ENCODE data around the gene RTN1.

Gene RTN1

DNA sequence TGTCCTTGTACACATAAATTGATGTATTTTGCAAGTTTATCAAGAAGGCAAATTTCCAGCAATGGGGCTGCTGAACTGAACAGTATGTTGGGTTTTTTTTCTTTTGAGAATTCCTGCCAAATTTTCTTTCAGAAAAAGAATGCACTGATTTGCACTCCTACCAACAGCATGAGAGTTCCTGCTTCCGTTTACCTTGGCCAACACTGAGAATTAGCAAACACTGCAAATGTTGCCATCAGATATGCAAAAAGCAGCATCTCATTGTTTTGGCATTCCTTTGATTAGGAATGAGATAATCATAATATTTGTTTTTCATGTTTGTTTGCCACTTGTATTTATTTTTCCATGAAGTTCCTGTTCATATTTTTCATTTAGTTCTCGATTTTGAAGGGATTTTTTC is 82.4 kb downstream of the RTN1 start:
- DNase-seq (ENCODE audit: low read depth), result no peak

DNA sequence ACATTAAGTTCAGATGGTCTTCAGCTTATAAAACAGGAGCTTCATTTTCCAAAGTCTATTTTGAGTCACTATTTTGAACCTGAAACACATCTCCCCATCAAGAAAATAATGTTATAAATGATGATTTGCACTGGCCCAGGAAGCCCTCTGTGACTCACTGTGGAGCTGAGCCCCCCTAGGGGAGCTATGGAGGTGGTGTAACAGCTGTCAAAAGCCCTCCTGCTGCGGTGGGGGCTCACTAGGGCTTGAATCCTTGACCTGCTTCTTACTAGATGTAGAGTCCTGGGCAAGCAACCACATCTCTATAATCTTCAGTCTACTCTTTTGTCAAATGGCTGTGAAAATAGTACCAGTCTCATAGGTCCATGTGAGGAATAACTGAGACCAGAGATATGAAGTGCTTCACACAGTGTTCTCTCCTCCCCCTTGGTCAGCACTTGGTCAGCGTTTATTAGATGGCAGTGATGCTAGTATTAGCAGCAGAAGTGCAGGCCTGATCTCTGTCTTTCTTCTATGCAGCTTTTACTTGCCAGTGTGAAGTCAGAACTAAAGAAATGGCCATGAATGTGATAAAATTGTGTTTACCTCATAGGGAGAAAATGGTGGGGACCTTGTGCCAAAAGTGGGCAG is 83.4 kb downstream of the RTN1 start:
- DNase-seq (ENCODE audit: low read depth), result no peak

GRCh38 chr14:59785629-59786028 is 84.9 kb downstream of the RTN1 start:
- no peak for DNase-seq (ENCODE audit: low read depth)

DNA sequence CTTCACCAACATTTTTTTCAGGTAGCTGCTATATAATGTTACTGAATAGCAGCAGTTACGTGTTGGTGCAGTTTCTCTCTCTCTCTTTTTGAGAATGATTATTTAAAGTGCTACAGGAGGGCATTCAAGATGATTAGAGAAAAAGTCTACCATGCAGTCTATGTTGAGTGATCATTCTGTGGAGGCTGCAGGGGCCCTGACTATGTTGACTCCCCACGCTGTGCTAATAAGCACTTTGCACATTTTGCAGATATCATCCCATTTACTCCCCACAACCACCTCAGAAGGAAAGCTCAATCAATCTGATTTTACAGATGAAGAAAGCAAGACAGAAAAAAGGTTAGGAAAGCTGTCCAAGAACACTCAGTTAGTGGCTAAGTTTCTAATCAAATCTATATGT is 87.8 kb downstream of the RTN1 start:
- DNase-seq (ENCODE audit: low read depth), result no peak

DNA sequence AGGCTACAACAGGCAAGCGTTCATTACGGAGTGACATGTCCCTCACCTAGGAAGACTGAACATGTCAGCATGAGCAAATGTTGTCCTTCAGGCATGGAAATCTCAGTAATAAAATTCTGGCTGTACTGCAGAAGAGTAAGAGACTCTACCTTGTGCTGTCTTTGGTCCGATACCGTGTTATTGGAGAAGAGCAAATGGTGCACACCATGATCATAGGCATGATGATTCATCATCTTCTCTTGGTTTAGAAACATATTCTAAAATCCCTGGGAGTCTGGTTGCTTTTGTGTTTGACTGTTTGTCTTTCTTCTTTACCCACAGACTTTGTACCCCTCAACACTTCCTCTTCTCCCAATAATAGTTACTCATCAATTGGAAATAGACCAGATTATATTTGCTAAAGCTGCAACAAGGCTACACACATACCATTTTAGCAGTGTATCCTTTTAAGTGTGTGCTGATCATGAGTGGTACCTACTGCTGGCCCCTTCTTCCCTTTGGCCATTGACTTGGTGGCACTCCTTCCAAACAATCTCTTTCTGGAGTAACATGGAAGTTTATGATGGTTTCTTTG is 93.5 kb downstream of the RTN1 start:
- no peak for DNase-seq (ENCODE audit: low read depth)

DNA sequence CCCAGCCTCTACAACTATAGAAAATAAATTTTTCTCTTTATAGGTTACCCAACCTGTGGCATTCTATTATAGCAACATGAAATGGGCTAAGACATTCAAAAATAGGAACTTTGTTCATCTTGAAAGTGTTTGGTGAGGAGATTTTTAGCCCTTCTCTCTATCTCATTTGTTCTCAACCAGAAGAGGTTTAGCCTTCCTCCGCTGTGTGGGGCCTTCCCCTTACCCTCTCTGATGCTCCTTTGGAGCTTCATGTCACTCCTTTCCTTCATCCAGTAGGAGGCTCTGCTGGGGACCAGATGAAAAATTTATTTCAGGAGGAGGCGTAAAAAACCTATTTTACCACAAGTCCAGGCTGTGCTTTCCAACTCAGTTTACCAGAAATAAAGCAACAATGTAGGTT is 94.1 kb downstream of the RTN1 start:
- DNase-seq (ENCODE audit: low read depth), result no peak

- DNase-seq (ENCODE audit: low read depth), result no peak
These were observed 98.3 kb downstream of the RTN1 start for GRCh38 chr14:59772233-59772632.

DNA sequence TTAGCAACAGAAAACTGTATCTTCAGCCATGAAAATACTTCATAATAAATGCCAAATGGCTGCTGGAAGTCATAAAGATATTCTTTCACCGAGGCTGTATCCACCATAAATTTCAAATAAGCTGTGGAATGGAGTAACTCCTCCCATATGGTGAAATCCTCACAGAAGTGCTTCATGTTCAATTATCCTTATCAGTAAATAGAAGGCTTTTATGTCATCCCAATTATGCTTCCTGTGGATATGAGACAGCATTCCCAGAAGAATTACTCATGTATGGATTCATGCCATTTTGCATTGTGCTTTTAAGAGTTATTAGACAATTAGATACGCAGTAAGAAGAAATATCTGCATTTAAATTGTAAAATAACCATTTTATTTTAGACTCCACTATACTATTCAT is 99.0 kb downstream of the RTN1 start:
- DNase-seq (ENCODE audit: low read depth), result no peak

DNA sequence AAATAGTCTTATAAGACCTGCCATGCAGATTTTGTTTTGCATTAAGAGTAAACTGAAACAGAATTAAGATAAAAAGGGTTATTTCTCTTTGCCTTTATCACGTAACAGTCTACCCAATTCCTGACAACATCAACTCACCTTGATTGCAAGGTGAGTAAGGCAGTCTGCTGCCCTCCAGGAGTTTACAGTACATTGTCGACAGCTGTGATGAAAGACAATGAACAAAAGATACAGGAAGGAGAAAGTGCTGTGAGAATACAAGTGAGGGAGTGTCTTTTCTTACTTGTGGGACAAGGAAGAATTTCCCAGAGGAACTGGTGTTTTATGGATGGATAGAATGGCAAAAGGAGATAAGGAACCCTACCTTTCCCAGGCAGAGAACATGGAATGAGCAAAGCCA is 101.0 kb downstream of the RTN1 start:
- DNase-seq (ENCODE audit: low read depth), result no peak

GRCh38 chr14:59768855-59769375 is 101.7 kb downstream of the RTN1 start:
- no peak for DNase-seq (ENCODE audit: low read depth)

GRCh38 chr14:59761851-59762250 is 108.7 kb downstream of the RTN1 start:
- DNase-seq (ENCODE audit: low read depth), result no peak

- no peak for DNase-seq (ENCODE audit: low read depth)
These were observed 115.0 kb downstream of the RTN1 start for GRCh38 chr14:59755409-59756135.

- no peak for DNase-seq (ENCODE audit: low read depth)
These were observed 116.3 kb downstream of the RTN1 start for GRCh38 chr14:59754256-59754655.

- DNase-seq (ENCODE audit: low read depth), result no peak
These were observed 117.1 kb downstream of the RTN1 start for GRCh38 chr14:59753512-59753911.

DNA sequence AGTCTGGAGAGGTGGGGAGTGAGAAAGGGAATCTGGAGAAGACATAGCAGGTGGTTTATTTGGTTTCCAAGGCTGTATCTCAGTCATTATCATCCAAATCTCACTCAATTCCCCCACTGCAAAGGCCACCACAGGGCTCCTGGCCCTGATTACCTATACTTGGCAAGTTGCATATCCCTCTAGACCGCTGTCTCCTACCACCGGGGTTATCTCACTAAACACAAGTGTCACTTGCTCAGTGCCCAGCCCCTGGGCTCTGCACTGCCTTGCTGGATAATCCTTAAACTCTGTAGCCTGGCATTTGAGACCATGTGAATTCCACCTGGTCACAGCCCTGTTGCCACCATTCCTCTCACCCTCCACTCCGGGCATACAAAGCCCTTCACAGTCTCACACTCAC is 119.0 kb downstream of the RTN1 start:
- DNase-seq (ENCODE audit: low read depth), result no peak

GRCh38 chr14:59739794-59740193 is 130.8 kb downstream of the RTN1 start:
- DNase-seq (ENCODE audit: low read depth), result no peak

DNA sequence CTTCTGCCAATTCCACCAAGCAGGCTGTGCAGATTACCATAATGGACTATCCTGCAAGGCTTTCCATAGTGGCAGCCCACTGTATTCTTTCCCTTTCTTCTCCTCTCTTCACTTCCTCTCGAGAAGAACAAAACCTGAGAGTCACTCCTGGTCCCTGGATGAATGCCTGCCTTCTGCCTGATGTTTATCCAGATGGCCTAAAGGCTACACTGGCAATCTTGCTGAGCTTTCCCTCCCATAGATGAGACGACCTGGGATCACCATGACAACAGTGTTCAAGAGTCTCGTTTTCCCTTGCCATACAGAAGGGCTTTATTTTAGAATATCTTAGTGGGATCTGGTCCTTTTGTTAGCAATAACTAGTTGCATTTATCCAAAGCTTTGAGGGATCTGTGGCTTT is 142.3 kb downstream of the RTN1 start:
- no peak for DNase-seq (ENCODE audit: low read depth)

DNA sequence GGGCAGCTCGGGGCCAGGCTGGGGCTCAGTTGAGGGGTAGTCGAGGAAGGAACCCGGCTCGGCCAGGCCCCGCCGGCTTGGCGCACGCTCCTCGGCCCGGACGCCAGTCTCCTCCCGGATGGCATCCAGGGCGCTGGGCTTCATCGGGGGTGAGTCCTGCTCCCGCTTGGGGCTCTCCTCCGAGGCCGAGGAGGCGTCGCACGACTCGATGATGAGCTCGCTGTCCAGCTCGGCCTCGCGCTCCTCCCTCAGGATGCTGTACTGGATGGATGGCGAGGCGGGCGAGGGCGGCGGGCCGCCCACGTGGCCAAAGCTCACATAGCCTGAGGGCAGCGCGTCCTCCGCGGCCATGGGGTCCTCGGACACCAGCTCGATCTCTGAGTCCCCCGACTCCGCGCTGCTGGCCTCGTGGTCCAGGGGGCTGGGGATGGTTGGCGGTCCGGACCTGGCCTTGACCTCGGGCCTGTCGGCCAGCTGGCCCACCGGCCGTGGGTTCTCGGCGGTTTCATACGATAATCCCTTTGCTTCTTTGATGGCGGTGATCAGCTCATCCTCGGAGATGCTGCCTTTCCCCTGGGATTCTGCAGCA is 143.4 kb downstream of the RTN1 start:
- no peak for DNase-seq (ENCODE audit: low read depth)

GRCh38 chr14:59711080-59711479 is 159.5 kb downstream of the RTN1 start:
- DNase-seq (ENCODE audit: low read depth), result no peak

GRCh38 chr14:59707778-59708561 is 162.6 kb downstream of the RTN1 start:
- no peak for DNase-seq (ENCODE audit: low read depth)

GRCh38 chr14:59705866-59706265 is 164.7 kb downstream of the RTN1 start:
- no peak for DNase-seq (ENCODE audit: low read depth)

- DNase-seq (ENCODE audit: low read depth), result no peak
These were observed 165.3 kb downstream of the RTN1 start for GRCh38 chr14:59705245-59705644.

All from activated T-cell treated with anti-CD3 and anti-CD28 coated beads for 1 hour (primary cell).